GM12892 (cell line): ENCODE results near the gene RAB15.

Source experiments
- DNase-seq: peaks from one replicate; pipeline ENCODE4 v3.0.0; 2011; ENCODE audit not compliant: insufficient read length
- FAIRE-seq: peaks from 2 replicates; lab custom pipeline; 2011; peaks lifted over from hg19 to GRCh38; lab: Jason Lieb, UNC
- POLR2A ChIP-seq: IDR thresholded peaks from 2 replicates; pipeline ENCODE4 v1.6.1; 2011; ENCODE audit warnings: low read depth, low read length, control low read depth
- POLR2AphosphoS5 ChIP-seq: IDR thresholded peaks from 2 replicates; pipeline ENCODE4 v1.6.1; 2011; ENCODE audit warnings: low read depth, low read length, control low read depth
- TAF1 ChIP-seq: IDR thresholded peaks from 2 replicates; pipeline ENCODE4 v1.6.1; 2011; ENCODE audit warnings: low read depth, mild to moderate bottlenecking, control low read depth, low read length, borderline replicate concordance

RAB15 gene

GRCh38 chr14:64942531-64943111 is 29.5 kb downstream of the RAB15 start, which contains the start of gene GPX2:
Gene GPX2 (minus strand): TSS chr14:64942745. CDS start chr14:64942726, 19 bp downstream.
- no peak for TF ChIP-seq POLR2AphosphoS5
- no peak for TF ChIP-seq TAF1
- no peak for TF ChIP-seq POLR2A
- FAIRE-seq = no peak
- DNase-seq = no peak

- FAIRE-seq = no peak
- TF ChIP-seq POLR2A (no peak), POLR2AphosphoS5 (no peak), TAF1 (no peak)
- no peak for DNase-seq
These were observed 31.7 kb downstream of the RAB15 start for GRCh38 chr14:64940336-64940910.

GRCh38 chr14:64939817-64940190 is 32.3 kb downstream of the RAB15 start:
- DNase-seq (no peak), FAIRE-seq (no peak)
- TF ChIP-seq TAF1 (no peak), POLR2AphosphoS5 (no peak), POLR2A (no peak)

GRCh38 chr14:64938972-64939816 is 32.9 kb downstream of the RAB15 start:
- no peak for FAIRE-seq
- no peak for DNase-seq
- no peak for TF ChIP-seq POLR2A
- no peak for TF ChIP-seq POLR2AphosphoS5
- no peak for TF ChIP-seq TAF1

- TF ChIP-seq POLR2A (no peak), POLR2AphosphoS5 (no peak), TAF1 (no peak)
- FAIRE-seq (no peak), DNase-seq (no peak)
These were observed 34.3 kb downstream of the RAB15 start for GRCh38 chr14:64937821-64938193.

GRCh38 chr14:64937171-64937820 is 34.8 kb downstream of the RAB15 start:
- no peak for FAIRE-seq
- no peak for DNase-seq
- TF ChIP-seq POLR2A (no peak), POLR2AphosphoS5 (no peak), TAF1 (no peak)

GRCh38 chr14:64935508-64935907 is 36.6 kb downstream of the RAB15 start:
- TF ChIP-seq POLR2A (no peak), POLR2AphosphoS5 (no peak), TAF1 (no peak)
- no peak for DNase-seq
- no peak for FAIRE-seq

- no peak for DNase-seq
- no peak for FAIRE-seq
- TF ChIP-seq POLR2A = no peak
- TF ChIP-seq TAF1 = no peak
- TF ChIP-seq POLR2AphosphoS5 = no peak
These were observed 37.7 kb downstream of the RAB15 start for GRCh38 chr14:64934338-64934929.

- DNase-seq (no peak), FAIRE-seq (no peak)
- TF ChIP-seq POLR2A (no peak), TAF1 (no peak), POLR2AphosphoS5 (no peak)
These were observed 39.9 kb downstream of the RAB15 start for GRCh38 chr14:64932231-64932630.

GRCh38 chr14:64931123-64931522 is 41.0 kb downstream of the RAB15 start:
- FAIRE-seq = no peak

GRCh38 chr14:64930085-64930843 is 41.9 kb downstream of the RAB15 start:
- FAIRE-seq (no peak), DNase-seq (no peak)
- TF ChIP-seq POLR2AphosphoS5 (no peak), POLR2A (no peak), TAF1 (no peak)

More at GRCh38 chr14:64931123-64931522, 41.0 kb downstream of the RAB15 start:
- DNase-seq = no peak
- TF ChIP-seq POLR2A (no peak), TAF1 (no peak), POLR2AphosphoS5 (no peak)
